OCI-LY1 (cell line): Measurements from ENCODE around the gene ING3.

Source experiments
- EZH2 ChIP-seq: fragments of 200-600 bp; sonication (generic), shearing (Covaris generic); IDR thresholded peaks from 2 replicates; pipeline ENCODE4 v1.8.0; 2017; ENCODE audit warnings: borderline replicate concordance, mixed run types, mild to moderate bottlenecking, antibody characterized with exemption, low read length, moderate library complexity, mixed read lengths
- TF ChIP-seq, protein P1 (sequence below): fragments of 200-600 bp; sonication (generic), shearing (Covaris generic); IDR thresholded peaks from 2 replicates; pipeline ENCODE4 v1.5.1; 2017; ENCODE audit warnings: mild to moderate bottlenecking, antibody characterized with exemption, low read length, moderate library complexity, mixed read lengths

DNA sequence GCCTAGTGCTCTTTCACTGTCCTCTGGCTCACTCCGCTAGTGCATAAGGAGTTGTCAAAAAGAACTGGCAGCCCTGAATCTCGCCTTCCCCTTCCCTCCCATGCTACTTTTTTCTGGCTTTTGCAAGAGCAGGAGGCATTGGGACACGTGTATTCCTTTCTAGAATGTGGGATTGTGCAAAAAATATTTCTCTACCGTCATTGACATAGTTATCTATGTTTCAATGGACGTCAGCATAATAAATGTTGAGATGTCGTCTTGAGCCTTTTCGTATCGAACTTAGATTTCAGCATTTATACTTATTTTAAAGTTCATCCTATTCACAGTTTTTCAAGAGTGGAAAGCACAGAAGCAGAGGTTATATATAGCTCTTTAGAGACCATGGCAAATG is 727 bp downstream of the ING3 start:
- TF ChIP-seq, protein P1, sequence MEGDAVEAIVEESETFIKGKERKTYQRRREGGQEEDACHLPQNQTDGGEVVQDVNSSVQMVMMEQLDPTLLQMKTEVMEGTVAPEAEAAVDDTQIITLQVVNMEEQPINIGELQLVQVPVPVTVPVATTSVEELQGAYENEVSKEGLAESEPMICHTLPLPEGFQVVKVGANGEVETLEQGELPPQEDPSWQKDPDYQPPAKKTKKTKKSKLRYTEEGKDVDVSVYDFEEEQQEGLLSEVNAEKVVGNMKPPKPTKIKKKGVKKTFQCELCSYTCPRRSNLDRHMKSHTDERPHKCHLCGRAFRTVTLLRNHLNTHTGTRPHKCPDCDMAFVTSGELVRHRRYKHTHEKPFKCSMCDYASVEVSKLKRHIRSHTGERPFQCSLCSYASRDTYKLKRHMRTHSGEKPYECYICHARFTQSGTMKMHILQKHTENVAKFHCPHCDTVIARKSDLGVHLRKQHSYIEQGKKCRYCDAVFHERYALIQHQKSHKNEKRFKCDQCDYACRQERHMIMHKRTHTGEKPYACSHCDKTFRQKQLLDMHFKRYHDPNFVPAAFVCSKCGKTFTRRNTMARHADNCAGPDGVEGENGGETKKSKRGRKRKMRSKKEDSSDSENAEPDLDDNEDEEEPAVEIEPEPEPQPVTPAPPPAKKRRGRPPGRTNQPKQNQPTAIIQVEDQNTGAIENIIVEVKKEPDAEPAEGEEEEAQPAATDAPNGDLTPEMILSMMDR: no peak
- no peak for TF ChIP-seq EZH2
